Keratinocyte (primary cell): ENCODE results near the gene ATF7. TPM values are rescaled to one million over a fixed set of nuclear protein-coding genes. Genes with fewer than 3 reads are reported as not detected.
"Not testable (repeated sequence)": the region's sequence is repeated elsewhere in the genome, so short reads cannot be mapped to it uniquely, and the experiment has no call there.

Experiments
- DNase-seq: peaks from one replicate; pipeline ENCODE4 v3.0.0-alpha.2; 2011; ENCODE audit warnings: low read depth, missing footprints, low spot score
- FAIRE-seq: peaks from 2 replicates; lab custom pipeline; 2011; peaks lifted over from hg19 to GRCh38; lab: Jason Lieb, UNC
- H2AFZ ChIP-seq: 2 replicates; pipeline ENCODE4 v1.6.0; 2012; ENCODE audit warnings: low read length, control low read depth, inconsistent platforms; ENCODE audit not compliant: control insufficient read depth
- H3K27ac ChIP-seq: 2 replicates; pipeline ENCODE4 v1.5.1; 2011; ENCODE audit warnings: low read length; ENCODE audit not compliant: control insufficient read depth, insufficient read depth
- H3K27me3 ChIP-seq: 3 replicates; pipeline ENCODE4 v1.6.0; 2011; ENCODE audit warnings: low read length; ENCODE audit not compliant: control insufficient read depth, insufficient read depth; ENCODE audit errors: extremely low read depth
- H3K36me3 ChIP-seq, 2 experiments: 2 replicates in 1 of 2; 3 replicates in 1 of 2; pipeline ENCODE4 v1.5.1; 2011; ENCODE audit warnings: low read length in 2 of 2, mild to moderate bottlenecking in 1 of 2; ENCODE audit not compliant: control insufficient read depth in 2 of 2, insufficient read depth in 2 of 2; ENCODE audit errors: extremely low read depth in 1 of 2
- H3K4me1 ChIP-seq: 3 replicates; pipeline ENCODE4 v1.5.1; 2011; ENCODE audit warnings: low read length; ENCODE audit not compliant: control insufficient read depth, insufficient read depth; ENCODE audit errors: extremely low read depth
- H3K4me2 ChIP-seq: 3 replicates; pipeline ENCODE4 v1.6.0; 2011; ENCODE audit warnings: low read depth, low read length; ENCODE audit not compliant: control insufficient read depth, insufficient read depth; ENCODE audit errors: extremely low read depth
- H3K4me3 ChIP-seq, 3 experiments: fragments of 200-600 bp in 1 of 3; sonication (generic) in 1 of 3; 2 replicates in 2 of 3; 3 replicates in 1 of 3; pipeline ENCODE4 v1.5.1; 2011 to 2016; ENCODE audit warnings: low read length in 3 of 3, mild to moderate bottlenecking in 3 of 3, control low read depth in 2 of 3, inconsistent platforms in 1 of 3, low read depth in 1 of 3, mixed read lengths in 1 of 3, mixed run types in 1 of 3, moderate library complexity in 1 of 3; ENCODE audit not compliant: control insufficient read depth in 2 of 3, insufficient read depth in 2 of 3; ENCODE audit errors: extremely low read depth in 1 of 3
- H3K79me2 ChIP-seq: 2 replicates; pipeline ENCODE4 v1.6.0; 2012; ENCODE audit warnings: low read length; ENCODE audit not compliant: control insufficient read depth, insufficient read depth
- H3K9ac ChIP-seq: 3 replicates; pipeline ENCODE4 v1.6.0; 2011; ENCODE audit warnings: low read length; ENCODE audit not compliant: control insufficient read depth, insufficient read depth; ENCODE audit errors: extremely low read depth
- H3K9me1 ChIP-seq: 3 replicates; pipeline ENCODE4 v1.6.0; 2011; ENCODE audit warnings: low read length; ENCODE audit not compliant: control insufficient read depth, insufficient read depth; ENCODE audit errors: extremely low read depth
- H3K9me3 ChIP-seq: 2 replicates; pipeline ENCODE4 v1.5.1; 2012; ENCODE audit warnings: low read depth, low read length; ENCODE audit not compliant: control insufficient read depth
- H4K20me1 ChIP-seq: 3 replicates; pipeline ENCODE4 v1.6.0; 2011; ENCODE audit warnings: low read length; ENCODE audit not compliant: control insufficient read depth, insufficient read depth; ENCODE audit errors: extremely low read depth
- EZH2 ChIP-seq: IDR thresholded peaks from one replicate; pipeline ENCODE4 v1.6.1; 2012; ENCODE audit warnings: inconsistent platforms, mild to moderate bottlenecking, low read length, moderate library complexity
- dilution Hi-C: fragments of 300-500 bp; cut with MboI; formaldehyde crosslinking; loops from one replicate; pipeline ENCODE4 v1.7.0; 2020; ENCODE audit warnings: low sequenced_read_pairs; ENCODE audit not compliant: extremely low pct_ligation_motif_present
- polyA plus RNA-seq, 5 experiments: library from polyadenylated mRNA; depleted of rRNA in 3 of 5; stranded (reverse) in 3 of 5; stranded (forward) in 1 of 5; unstranded in 1 of 5; fragments of >200 nt; gene quantifications; 1 replicate in 1 of 5; 2 replicates in 3 of 5; 3 replicates in 1 of 5; pipeline versions ENCODE4 v1.2.1 to v1.2.3, GENCODE V29; 2011 to 2012; ENCODE audit warnings: missing spikeins in 2 of 5, low read depth in 1 of 5, low replicate concordance in 1 of 5
- TF ChIP-seq, protein P1 (sequence below), 3 experiments: IDR thresholded peaks in 1 of 3; conservative IDR thresholded peaks in 1 of 3; optimal IDR thresholded peaks in 1 of 3; 2 replicates in 2 of 3; 3 replicates in 1 of 3; pipeline versions ENCODE3 to v1.5.1; 2011; ENCODE audit warnings: low read length in 3 of 3, mild to moderate bottlenecking in 3 of 3, moderate library complexity in 2 of 3, control low read depth in 1 of 3, inconsistent platforms in 1 of 3; ENCODE audit not compliant: insufficient read depth in 2 of 3; ENCODE audit errors: extremely low read depth in 1 of 3

The ATF7 gene
- polyA plus RNA-seq, 1 donor (not counting 4 experiments of a cell fraction or from before 2014, with no cell fraction given): 16.3 TPM

DNA sequence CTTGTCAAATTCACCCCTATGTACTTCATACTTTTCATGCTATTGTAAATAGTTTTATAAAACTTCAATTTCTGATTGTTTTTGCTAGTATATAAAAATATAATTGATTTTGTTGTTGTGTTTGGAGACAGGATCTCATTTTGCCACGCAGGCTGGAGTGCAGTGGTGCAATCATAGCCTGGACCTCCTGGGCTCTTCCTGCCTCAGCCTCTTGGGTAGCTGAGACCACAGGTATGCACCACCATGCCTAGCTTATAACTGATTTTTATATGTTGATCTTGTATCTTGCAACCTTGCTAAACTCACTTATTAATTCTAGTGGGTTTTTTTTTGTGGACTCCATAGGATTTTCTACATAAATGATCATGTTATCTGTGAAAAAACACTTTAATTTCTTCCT is 26.2 kb upstream of the ATF7 start:
- H3K4me3 ChIP-seq: no peak overlapping the region
- no peak overlapping the region for H3K27ac ChIP-seq
- dilution Hi-C loops: no loop called here
- H4K20me1 ChIP-seq: no peaks in the 10 kb centered on the region
- no peaks in the 10 kb centered on the region for H3K9me1 ChIP-seq
- FAIRE-seq (no peak), DNase-seq (no peak)
- no peak overlapping the region for H3K9ac ChIP-seq
- H3K79me2 ChIP-seq: no peaks in the 10 kb centered on the region
- no peak overlapping the region for H2AFZ ChIP-seq
- no peaks in the 10 kb centered on the region for H3K27me3 ChIP-seq
- H3K4me2 ChIP-seq: no peak overlapping the region
- H3K4me1 ChIP-seq: no peaks in the 10 kb centered on the region
- TF ChIP-seq, protein P1, sequence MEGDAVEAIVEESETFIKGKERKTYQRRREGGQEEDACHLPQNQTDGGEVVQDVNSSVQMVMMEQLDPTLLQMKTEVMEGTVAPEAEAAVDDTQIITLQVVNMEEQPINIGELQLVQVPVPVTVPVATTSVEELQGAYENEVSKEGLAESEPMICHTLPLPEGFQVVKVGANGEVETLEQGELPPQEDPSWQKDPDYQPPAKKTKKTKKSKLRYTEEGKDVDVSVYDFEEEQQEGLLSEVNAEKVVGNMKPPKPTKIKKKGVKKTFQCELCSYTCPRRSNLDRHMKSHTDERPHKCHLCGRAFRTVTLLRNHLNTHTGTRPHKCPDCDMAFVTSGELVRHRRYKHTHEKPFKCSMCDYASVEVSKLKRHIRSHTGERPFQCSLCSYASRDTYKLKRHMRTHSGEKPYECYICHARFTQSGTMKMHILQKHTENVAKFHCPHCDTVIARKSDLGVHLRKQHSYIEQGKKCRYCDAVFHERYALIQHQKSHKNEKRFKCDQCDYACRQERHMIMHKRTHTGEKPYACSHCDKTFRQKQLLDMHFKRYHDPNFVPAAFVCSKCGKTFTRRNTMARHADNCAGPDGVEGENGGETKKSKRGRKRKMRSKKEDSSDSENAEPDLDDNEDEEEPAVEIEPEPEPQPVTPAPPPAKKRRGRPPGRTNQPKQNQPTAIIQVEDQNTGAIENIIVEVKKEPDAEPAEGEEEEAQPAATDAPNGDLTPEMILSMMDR (optimal IDR thresholded peaks at IDR 0.05 in 1 of 3, IDR thresholded peaks at IDR 0.05 in 1 of 3, conservative IDR thresholded peaks at IDR 0.05 in 1 of 3; ENCODE audit: extremely low read depth in 1 of 3, insufficient read depth in 2 of 3, low read length in 3 of 3): no peak
- TF ChIP-seq EZH2: no peak
- no peaks in the 10 kb centered on the region for H3K9me3 ChIP-seq
- no peaks in the 10 kb centered on the region for H3K36me3 ChIP-seq

DNA sequence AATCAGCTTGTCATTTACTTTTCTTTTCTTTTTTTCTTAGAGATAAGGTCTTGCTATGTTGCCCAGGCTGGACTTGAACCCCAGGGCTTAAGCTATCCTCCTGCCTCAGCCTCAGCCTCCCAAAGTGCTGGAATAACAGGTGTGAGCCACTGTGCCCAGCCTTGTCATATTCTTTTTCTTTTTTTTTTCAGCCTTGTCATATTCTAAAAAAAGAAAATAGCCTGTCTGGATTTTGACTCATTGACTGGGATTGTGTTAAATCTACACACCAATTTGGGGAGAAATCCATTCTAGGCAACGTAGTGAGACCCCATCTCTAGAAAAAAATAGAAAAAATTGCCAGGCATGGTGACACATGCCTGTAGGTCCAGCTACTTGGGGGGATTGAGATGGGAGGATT is 25.6 kb upstream of the ATF7 start:
- Histone ChIP-seq H3K9ac (no peak overlapping the region), H3K9me3 (no peaks in the 10 kb centered on the region)
- no peak for FAIRE-seq

DNA sequence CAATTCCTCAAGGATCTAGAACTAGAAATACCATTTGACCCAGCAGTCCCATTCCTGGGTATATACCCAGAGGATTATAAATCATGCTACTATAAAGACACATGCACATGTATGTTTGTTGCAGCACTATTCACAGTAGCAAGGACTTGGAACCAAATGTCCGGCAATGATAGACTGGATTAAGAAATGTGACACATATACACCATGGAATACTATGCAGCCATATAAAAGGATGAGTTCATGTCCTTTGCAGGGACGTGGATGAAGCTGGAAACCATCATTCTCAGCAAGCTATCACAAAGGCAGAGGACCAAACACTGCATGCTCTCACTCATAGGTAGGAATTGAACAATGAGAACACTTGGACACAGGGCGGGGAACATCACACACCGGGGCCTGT is 20.1 kb upstream of the ATF7 start:
- H3K9me1 ChIP-seq, dilution Hi-C loops, H3K4me1 ChIP-seq, H3K9ac ChIP-seq, H3K27ac ChIP-seq, FAIRE-seq, H3K4me3 ChIP-seq, H2AFZ ChIP-seq, H3K27me3 ChIP-seq, H3K9me3 ChIP-seq, H3K79me2 ChIP-seq, DNase-seq, H3K36me3 ChIP-seq, H4K20me1 ChIP-seq, H3K4me2 ChIP-seq: not testable (repeated sequence)

More for the DNA sequence above, 25.6 kb upstream of the ATF7 start:
- no peaks in the 10 kb centered on the region for H3K27me3 ChIP-seq
- no peak overlapping the region for H2AFZ ChIP-seq
- no peaks in the 10 kb centered on the region for H3K79me2 ChIP-seq
- H3K4me2 ChIP-seq: no peak overlapping the region
- H3K4me1 ChIP-seq: no peaks in the 10 kb centered on the region
- dilution Hi-C loops: no loop called here
- no peak for DNase-seq
- no peak overlapping the region for H3K27ac ChIP-seq
- H4K20me1 ChIP-seq: no peaks in the 10 kb centered on the region
- H3K9me1 ChIP-seq: no peaks in the 10 kb centered on the region
- H3K4me3 ChIP-seq: no peak overlapping the region
- no peaks in the 10 kb centered on the region for H3K36me3 ChIP-seq
- TF ChIP-seq, protein P1 (optimal IDR thresholded peaks at IDR 0.05 in 1 of 3, IDR thresholded peaks at IDR 0.05 in 1 of 3, conservative IDR thresholded peaks at IDR 0.05 in 1 of 3; ENCODE audit: extremely low read depth in 1 of 3, insufficient read depth in 2 of 3, low read length in 3 of 3): no peak
